ENCODE measurements around the gene NAV3.
"Not testable (repeated sequence)": the region's sequence is repeated elsewhere in the genome, so short reads cannot be mapped to it uniquely, and the experiment has no call there.

NAV3 gene

GRCh38 chr12:78257662-78258061, 427.0 kb downstream of the NAV3 start:
- not testable (repeated sequence) for DNase-seq (ENCODE audit: low spot score)

GRCh38 chr12:78260976-78261375, 430.3 kb downstream of the NAV3 start:
- DNase-seq (ENCODE audit: low spot score) = no peak

DNA sequence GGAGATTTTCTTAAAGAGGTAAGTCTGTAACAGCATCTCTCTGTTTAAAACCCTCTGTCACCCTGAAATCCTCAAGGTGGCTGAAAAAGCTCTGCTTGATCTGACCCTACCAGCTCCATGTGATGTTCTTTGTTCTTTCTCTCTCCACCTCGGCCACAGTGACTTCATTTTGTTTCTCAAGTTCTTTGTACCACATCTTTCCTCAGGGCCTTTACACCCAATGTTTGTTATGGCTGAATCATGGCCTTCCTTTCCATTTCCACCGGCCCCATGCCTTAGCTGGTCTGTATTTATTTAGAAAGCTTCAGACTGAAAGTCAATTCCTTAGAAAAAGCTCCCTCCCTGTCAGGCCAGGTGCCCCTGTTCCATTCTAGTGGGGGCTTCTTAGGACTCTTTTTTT, 431.2 kb downstream of the NAV3 start:
- no peak for DNase-seq (ENCODE audit: low spot score)
